HCT116 (cell line): ENCODE data around the gene MDM2.

Experiments
- CEBPB ChIP-seq: IDR thresholded peaks from 2 replicates; pipeline ENCODE4 v1.6.1; 2012; ENCODE audit warnings: low read depth
- CTCF ChIP-seq, 3 experiments: fragments of 200-600 bp in 1 of 3; sonication (generic) in 1 of 3; IDR thresholded peaks in 2 of 3; conservative IDR thresholded peaks in 1 of 3; 2 replicates each; pipeline ENCODE4 v1.5.1; 2012 to 2017; ENCODE audit warnings: low read depth in 2 of 3, low read length in 2 of 3, antibody characterized with exemption in 1 of 3, borderline replicate concordance in 1 of 3, control low read depth in 1 of 3, mild to moderate bottlenecking in 1 of 3, mixed read lengths in 1 of 3, mixed run types in 1 of 3, moderate library complexity in 1 of 3; ENCODE audit not compliant: insufficient read depth in 1 of 3
- MAX ChIP-seq: IDR thresholded peaks from 2 replicates; pipeline ENCODE4 v1.6.1; 2012
- POLR2AphosphoS5 ChIP-seq: IDR thresholded peaks from 2 replicates; pipeline ENCODE4 v1.6.1; 2011; ENCODE audit warnings: mild to moderate bottlenecking, low read depth, low read length, moderate library complexity
- RAD21 ChIP-seq: IDR thresholded peaks from 2 replicates; pipeline ENCODE4 v1.6.1; 2012; ENCODE audit warnings: low read depth, mild to moderate bottlenecking
- TCF7L2 ChIP-seq: IDR thresholded peaks from 2 replicates; pipeline ENCODE4 v1.7.0; 2011; ENCODE audit warnings: borderline replicate concordance, inconsistent platforms; ENCODE audit not compliant: insufficient read depth, insufficient read length; ENCODE audit errors: extremely low read depth
- YY1 ChIP-seq: IDR thresholded peaks from 2 replicates; pipeline ENCODE4 v1.6.1; 2011; ENCODE audit warnings: low read length, low read depth, moderate library complexity, mild to moderate bottlenecking; ENCODE audit not compliant: insufficient replicate concordance; ENCODE audit errors: extremely low read depth
- ZFX ChIP-seq: fragments of 450-650 bp; IDR thresholded peaks from 2 replicates; pipeline ENCODE4 v1.6.1; 2017
- TF ChIP-seq, protein P1 (sequence below): IDR thresholded peaks from 2 replicates; pipeline ENCODE4 v1.6.1; 2012; ENCODE audit warnings: low read depth

DNA sequence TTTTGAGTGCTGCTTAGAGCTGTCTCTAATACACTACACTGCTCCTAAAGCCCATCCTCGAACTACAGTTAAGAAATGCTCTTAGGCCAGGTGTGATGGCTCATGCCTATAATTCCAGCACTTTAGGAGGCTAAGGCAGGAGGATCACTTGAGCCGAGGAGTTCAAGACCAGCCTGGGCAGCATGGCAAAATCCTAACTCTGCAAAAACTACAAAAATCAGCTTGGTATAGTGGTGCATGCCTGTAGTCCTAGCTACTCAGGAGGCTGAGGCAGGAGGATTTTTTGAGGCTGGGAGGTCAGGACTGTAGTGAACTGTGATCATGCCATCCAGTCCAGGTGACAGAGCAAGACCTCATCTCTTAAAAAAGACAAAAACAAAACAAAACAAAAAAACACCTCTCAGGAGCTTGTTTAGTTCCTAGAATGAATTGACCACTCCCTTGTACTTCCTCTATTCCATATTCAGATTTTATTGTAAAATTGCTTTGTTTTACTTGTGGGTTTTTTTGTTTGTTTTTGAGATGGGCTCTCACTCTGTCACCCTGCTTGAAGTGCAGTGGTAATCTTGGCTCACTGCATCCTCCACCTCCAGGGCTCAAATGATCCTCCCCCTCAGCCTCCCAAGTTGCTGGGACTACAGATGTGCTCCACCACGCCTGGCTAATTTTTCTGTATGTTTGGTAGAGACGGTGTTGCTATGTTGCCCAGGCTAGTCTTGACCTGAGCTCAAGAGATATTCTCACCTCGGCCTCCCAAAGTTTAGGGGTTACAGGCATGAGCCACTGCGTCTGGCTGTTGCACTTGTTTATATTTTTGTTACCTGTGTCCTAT, 13.6 kb downstream of the MDM2 start:
- TF ChIP-seq CEBPB: no peak
- no peak for TF ChIP-seq ZFX
- TF ChIP-seq CTCF (IDR thresholded peaks at IDR 0.05 in 2 of 3, conservative IDR thresholded peaks at IDR 0.05 in 1 of 3; ENCODE audit: borderline replicate concordance in 1 of 3, insufficient read depth in 1 of 3, low read depth in 2 of 3, low read length in 2 of 3): no peak
- TF ChIP-seq RAD21: no peak
- no peak for TF ChIP-seq YY1
- TF ChIP-seq, protein P1, sequence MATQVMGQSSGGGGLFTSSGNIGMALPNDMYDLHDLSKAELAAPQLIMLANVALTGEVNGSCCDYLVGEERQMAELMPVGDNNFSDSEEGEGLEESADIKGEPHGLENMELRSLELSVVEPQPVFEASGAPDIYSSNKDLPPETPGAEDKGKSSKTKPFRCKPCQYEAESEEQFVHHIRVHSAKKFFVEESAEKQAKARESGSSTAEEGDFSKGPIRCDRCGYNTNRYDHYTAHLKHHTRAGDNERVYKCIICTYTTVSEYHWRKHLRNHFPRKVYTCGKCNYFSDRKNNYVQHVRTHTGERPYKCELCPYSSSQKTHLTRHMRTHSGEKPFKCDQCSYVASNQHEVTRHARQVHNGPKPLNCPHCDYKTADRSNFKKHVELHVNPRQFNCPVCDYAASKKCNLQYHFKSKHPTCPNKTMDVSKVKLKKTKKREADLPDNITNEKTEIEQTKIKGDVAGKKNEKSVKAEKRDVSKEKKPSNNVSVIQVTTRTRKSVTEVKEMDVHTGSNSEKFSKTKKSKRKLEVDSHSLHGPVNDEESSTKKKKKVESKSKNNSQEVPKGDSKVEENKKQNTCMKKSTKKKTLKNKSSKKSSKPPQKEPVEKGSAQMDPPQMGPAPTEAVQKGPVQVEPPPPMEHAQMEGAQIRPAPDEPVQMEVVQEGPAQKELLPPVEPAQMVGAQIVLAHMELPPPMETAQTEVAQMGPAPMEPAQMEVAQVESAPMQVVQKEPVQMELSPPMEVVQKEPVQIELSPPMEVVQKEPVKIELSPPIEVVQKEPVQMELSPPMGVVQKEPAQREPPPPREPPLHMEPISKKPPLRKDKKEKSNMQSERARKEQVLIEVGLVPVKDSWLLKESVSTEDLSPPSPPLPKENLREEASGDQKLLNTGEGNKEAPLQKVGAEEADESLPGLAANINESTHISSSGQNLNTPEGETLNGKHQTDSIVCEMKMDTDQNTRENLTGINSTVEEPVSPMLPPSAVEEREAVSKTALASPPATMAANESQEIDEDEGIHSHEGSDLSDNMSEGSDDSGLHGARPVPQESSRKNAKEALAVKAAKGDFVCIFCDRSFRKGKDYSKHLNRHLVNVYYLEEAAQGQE: no peak
- TF ChIP-seq POLR2AphosphoS5: 0 out of 2 replicates have a peak, but pooled peaks have one; percentile 12
- TF ChIP-seq TCF7L2: no peak
- no peak for TF ChIP-seq MAX
